Esophagus muscularis mucosa (tissue), 3 donors: Measurements from ENCODE around the gene MYBPC2.

ENCODE experiments used
- POLR2A ChIP-seq: fragments of 450-650 bp; IDR thresholded peaks from one replicate; pipeline ENCODE4 v1.6.1; 2017; ENCODE audit warnings: antibody characterized with exemption, moderate library complexity, mild to moderate bottlenecking, low read depth
- TF ChIP-seq, protein P1 (sequence below), 3 experiments: fragments of 200-600 bp in 2 of 3; fragments of 450-650 bp in 1 of 3; sonication (generic) in 2 of 3; IDR thresholded peaks; one replicate each; pipeline ENCODE4 v1.5.1; 2017 to 2019; ENCODE audit warnings: antibody characterized with exemption in 3 of 3, mild to moderate bottlenecking in 2 of 3, moderate library complexity in 1 of 3

DNA sequence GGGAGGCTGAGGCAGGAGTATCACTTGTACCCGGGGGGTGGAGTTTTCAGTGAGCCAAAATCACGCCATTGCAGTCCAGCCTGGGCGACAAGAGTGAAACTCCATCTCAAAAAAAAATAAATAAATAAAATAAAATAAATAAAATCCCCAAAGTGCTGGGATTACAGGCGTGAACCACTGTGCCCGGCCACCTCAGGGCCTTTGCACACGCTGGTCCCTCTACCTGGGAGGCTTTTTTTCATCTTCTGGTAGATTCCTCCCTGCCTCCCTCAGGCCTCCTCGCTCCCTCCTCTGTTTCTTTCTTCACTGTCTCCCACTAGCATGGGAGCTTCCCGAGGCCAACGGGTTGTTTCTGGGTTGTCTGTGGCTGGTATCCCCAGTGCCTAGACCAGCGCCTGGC, 15.1 kb downstream of the MYBPC2 start:
- TF ChIP-seq, protein P1, sequence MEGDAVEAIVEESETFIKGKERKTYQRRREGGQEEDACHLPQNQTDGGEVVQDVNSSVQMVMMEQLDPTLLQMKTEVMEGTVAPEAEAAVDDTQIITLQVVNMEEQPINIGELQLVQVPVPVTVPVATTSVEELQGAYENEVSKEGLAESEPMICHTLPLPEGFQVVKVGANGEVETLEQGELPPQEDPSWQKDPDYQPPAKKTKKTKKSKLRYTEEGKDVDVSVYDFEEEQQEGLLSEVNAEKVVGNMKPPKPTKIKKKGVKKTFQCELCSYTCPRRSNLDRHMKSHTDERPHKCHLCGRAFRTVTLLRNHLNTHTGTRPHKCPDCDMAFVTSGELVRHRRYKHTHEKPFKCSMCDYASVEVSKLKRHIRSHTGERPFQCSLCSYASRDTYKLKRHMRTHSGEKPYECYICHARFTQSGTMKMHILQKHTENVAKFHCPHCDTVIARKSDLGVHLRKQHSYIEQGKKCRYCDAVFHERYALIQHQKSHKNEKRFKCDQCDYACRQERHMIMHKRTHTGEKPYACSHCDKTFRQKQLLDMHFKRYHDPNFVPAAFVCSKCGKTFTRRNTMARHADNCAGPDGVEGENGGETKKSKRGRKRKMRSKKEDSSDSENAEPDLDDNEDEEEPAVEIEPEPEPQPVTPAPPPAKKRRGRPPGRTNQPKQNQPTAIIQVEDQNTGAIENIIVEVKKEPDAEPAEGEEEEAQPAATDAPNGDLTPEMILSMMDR (IDR thresholded peaks at IDR 0.05) = no peak
- no peak for TF ChIP-seq POLR2A
